Limb (tissue), 2 donors: ENCODE measurements around the gene LRSAM1.

Experiments
- DNase-seq, 2 donors: peaks; one replicate each; pipeline ENCODE4 v3.0.0-alpha.2; 2016; ENCODE audit errors: extremely low spot score in 2 of 2

LRSAM1 gene

DNA sequence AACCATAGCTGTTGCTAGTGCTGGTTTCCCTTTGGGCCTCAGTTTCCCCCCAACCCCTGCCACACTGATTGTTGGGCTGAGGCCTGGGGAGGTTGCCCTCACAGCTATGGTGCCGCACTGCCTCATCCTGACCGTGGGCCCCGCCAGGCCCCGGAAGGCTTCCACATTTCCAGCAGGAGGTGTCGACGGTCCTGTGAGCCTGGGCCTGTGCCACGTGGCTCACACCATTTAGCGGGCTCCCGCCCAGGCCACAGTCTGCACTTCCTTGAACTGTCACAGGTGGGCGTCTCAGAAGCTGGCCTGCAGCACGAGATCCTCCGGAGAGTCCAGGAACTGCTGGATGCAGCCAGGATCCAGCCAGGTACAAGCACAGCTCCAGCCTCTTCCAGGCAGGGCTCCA, 45.7 kb downstream of the LRSAM1 start:
- no peak for DNase-seq

DNA sequence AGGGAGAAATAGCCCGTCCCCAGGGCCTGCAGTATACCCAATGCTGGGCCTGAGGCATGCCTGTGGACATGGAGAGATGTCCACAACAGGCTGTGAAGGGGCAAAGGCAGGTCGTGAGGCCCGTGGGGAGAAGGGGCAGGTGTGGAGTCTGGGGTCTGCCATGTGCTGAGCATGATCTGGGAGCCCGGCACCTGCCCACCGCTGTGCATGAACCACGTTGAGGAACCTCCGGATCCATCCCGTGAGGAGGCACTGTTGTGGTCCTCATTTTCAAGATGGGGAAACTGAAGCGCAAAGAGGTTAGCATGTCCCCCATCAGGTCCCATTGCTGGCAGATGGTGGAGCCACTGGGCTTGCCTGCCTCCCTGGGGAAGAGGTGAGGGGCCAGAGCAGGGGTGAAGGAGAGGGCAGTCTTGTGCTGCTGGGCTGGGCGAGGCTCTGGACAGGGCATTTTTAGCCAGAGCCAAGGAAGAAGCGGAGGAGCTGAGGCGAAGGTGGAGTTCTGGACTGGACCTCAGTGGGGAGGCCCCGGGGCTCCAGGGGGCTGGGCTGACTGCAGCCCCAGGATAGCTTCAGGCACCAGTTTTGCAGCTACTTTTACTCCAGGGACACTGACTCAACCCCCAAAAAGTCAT, 46.5 kb downstream of the LRSAM1 start:
- no peak for DNase-seq

DNA sequence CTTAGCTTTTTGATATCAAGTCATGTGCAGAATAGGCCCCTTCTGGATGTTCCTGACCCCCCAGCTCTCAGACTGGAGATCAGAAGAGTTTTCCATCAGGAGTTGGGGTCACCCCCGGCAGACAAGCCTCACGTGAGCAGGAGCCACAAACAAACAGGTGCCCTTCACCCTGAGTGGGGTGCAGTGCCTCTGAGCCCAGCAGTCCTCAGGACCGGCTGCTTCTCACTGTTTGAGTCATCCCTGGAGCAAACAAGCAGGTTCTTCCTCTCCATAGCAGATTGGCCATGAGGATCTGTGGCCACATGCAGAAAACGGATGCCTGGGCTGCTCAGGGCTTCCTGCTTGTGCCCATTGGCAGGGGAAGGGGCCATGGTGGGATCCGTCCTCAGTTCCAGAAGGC, 47.0 kb downstream of the LRSAM1 start:
- DNase-seq = no peak

DNA sequence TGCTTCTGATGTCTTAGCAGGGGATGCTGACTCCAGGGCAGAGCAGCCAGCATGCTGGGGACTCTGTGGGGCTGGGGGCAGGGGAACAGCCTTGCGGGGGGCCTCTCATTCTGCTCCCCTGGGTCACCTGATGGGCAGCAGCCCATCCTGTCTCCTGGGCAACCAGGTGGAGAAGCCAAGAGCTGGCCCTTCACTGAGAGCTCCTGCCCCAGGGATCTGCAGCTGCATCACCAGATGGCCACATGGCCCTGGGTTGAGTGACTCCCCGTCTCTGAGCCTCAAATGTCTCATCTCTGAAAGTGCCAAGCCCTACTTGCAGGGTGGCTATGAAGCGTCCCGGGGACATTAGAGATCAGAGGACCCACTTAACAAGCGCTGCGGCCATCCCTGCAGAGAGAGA, 49.1 kb downstream of the LRSAM1 start:
- DNase-seq = no peak

DNA sequence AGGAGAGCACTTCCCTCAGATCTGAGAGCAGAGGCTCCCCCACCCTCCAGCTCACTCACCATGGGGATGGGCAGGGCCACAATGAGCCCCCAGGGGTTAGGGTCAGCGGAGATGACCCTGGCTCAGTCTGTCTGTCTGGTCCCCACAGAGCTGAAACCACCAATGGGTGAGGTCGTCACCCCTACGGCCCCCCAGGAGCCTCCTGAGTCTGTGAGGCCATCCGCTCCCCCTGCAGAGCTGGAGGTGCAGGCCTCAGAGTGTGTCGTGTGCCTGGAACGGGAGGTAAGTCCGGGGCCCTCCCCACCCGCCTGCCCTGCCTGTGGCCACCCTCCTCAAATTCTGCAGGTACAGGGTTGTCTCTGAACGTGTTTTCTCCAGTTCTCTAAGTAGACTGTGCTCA, 49.6 kb downstream of the LRSAM1 start:
- no peak for DNase-seq

DNA sequence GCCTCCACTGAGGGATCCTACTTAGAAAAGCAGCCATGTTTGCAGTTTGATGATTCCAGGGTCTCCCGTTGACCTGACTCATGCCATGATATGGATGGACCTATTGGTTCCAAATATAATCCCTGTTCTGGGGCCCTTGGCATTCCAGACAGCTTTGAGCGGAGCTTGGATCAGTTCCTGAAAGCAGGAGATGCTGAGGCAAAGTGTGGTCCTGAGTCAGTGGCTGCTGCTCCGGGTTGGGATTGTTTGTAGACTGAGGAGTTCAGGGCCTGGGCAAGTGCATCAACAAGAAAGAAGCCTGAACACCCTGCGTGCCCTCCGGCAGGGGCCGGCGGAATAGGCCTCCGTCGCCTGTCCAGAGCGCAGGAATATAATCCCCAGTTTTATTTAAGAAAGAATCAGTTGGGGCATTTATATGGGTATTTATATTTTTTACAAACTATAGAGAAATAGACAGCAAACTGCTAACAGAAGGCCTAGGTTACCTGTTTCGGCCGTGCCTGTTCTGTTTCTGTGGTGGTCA, 50.6 kb downstream of the LRSAM1 start:
- DNase-seq = no peak

DNA sequence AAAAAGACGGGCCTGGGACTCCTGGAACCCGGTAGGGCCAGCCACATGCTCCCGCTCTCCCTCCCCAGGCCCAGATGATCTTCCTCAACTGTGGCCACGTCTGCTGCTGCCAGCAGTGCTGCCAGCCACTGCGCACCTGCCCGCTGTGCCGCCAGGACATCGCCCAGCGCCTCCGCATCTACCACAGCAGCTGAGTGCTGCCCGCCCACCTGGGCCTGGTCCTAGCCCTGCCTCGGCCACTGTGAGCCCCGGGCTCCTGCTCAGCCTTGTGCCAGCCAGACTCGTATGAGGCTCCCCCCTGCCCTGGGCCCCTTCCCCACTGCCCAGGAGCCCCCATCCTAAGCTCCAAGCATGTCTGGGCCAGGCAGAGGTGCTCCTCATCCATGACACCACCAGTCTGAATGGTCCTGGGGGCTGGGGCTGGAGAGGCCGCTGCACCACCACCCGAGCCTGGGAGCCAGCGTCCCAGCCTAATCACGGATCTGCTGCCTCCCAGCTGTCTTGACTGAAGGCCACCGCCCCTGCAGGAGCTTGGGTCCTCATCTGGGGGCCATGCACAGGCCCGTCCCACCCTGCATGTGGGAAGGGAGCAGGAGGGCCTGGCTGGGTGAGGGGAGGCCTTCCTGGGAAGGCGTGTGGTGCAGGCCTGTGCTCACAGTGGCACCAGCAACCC, 51.5 kb downstream of the LRSAM1 start:
- no peak for DNase-seq

DNA sequence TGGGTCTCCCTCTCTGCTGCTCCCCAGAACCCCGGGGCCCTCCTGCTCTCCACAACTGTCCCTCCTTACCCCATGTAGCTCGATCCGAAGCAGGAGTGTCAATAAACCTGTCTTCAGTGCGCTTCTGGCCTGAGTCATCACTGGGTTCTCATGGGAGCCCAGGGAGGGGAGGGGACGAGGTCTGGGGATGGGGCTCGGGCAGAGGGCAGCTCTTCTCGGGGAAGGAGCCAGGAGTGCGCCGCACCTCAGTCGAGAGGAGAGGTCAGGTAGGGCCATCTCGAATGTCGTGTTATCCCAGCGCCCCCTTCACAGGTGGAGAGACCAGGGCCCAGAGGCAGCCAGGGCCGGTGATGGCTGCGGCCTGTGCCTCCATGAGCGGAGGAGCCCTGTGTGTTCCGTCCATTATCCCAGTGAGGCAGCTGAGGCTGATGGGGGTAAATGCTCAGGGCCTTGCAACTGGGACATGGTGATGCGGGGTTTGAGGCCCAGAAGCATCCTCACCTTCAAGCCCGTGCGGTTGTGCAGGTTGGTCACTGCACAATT, 52.1 kb downstream of the LRSAM1 start:
- no peak for DNase-seq

DNA sequence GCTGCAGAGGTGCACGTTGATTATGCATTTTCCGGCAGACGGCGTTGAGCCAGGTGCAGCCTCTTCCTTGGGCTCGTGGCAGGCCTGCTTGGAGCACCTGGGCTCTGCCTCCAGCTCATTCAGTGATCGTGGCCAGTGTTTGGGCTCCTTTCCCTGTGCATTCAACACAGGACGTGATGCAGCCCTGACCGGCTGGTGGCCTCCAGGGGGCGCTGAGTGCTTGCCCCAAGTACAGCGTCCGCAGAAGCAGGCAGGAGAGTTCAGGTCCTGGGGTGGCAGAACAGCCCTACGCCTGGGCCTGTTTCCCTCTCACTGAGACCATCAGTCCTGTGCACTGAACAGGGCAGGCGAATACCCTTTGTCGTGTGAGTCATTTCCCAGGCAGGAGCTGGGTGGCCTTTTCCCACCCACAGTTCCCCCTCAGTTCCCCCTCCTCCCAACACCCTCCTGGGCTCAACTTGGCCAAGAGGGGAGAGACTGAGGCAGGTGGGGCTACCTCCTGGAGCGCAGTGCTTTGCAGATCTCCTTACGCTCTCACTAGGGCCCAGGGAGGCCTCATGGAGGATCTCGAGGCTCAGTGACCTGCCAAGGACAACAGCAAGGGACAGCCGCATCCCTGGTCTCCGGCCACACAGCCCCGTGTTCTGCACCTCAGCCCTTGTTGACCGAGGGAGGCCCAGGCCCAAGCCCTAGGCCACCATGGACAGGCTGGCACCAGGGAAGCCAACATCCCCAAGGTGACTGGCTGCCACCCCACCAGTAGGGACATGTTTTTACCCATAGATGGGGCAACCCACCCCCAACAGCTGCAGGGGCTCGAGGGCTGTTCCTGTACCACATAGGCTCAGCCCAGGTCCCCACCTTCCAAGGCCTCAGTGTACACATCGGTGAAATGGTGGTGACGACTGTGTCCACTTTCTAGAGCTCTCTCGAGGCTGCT, 52.9 kb downstream of the LRSAM1 start:
- peak; percentile 51 to 80 for DNase-seq

DNA sequence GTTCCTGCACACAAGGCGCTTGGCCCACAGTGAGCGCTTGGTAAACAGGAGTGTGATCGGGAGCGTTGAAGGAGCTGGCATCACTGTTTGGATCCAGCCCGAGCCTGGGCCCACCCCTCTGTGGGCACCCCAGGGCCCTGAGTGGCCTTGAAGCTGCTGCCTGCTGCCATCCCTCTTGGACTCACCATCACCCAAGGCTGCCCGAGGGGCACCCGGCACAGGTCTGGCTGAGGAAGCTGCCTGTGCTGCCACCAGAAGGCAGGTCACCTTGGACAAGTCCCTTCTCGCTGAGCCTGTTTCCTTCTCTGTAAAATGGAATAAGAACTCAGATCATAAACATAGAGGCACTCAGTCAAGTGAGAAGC, 53.6 kb downstream of the LRSAM1 start:
- no peak for DNase-seq

DNA sequence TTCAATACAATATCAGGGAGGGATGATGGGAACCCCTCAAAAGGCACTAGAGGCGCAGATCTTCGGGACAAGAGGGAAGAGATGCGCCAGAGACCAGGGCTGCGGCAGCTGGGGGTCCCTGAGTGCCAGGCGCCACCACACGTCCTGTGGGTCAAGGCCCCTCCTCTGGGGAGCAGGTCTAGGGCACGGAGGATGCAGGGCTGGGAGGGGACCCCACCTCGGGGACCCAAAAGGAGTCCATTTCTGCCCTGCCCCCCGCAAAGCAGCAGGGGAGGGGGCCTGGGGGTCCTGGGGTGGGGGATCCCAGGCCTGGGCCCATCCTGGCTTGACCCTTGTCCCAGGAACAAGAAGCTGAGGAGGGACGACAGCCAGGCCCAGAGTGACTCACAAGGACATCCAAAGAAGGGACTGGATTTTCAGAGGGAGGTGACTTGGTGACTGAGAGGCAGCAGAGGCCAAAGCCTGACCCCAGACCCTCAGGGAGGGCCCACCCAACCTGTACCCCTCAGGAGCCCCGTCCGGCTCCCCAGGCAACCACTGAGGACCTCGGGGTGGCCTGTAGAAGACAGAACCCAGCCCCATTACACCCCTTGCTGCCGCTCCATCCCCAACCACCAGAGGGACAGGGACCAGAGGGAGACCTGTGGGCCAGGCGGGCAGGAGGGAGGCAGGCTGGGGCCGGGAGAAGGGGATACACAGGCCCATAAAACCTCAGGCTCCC, 54.2 kb downstream of the LRSAM1 start:
- DNase-seq = no peak

DNA sequence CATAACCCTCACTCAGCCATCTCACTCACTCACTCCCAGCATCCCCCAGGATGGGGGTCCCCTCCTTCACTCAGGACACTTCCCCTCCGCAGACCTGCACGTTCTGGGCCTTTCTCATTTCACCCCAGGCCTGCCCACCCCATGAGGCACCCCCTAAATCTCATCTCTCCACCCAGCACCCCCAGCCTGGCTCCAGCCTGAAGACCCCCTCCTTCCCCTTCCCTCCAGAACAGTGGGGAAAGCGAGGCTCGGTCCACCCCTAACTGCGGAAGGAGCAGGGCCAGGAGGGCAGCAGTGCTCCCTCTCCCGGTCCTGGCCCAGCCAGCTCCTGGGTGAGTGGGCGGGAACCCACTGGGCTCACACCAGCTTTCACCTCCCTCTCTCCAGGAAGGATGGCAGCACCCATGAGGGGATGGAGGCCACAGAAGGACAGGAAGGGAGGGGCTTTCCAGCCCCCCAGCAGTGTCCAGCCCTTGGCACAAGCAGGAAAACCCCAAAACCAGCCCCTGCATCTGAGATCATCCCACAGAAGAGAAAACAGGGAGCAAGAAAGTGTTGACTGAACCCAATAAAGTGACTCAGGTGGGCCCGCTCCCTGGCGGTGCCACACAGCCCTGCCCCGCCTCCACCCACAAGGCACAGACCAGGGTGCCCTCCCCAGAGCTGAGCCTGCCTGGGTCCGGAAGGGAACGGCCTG, 55.0 kb downstream of the LRSAM1 start:
- no peak for DNase-seq

DNA sequence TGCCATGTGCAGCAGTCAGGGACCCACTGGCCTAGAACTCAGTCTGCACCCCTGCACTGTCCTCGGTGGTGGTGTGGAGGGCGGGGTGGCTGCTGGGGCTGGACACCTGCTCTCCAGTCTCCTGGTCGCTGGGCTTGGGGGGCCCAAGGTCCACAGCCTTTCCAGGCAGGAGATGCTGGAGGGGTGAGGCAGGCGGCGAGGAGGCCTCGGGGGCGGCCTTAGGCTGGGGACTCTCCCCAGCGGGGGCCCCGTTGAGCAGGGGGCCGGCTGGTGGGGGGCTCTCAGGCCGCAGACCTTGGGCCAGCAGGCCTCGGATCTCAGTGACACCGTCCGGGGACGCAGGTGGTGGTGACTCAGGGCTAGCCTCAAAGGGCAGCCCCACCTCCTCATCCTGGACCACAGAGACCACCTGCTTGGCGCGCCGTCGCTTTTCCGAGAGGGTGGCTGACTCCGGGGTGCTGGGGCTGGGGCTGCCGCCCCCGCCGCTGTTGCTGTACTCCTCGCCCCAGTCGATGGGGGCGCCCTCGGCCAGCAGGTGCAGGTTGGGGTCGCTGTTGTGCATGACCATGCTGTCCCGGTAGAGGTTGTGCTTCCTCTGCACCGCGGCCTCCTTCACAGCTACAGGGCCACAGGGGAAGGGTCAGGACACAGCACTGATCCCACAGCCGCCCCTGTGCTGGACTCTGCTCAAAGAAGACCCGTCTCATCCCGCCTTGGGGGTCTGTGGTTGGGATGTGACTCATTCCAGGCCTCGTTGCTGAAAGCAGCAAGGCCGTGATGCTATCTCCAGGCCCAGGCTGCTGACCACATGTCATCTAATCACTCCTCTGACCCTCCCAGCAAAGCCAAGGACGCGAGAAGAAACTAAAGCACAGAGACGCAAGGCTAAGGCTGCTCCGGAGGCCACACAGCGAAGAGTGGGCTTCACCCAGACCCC, 55.8 kb downstream of the LRSAM1 start:
- no peak for DNase-seq

DNA sequence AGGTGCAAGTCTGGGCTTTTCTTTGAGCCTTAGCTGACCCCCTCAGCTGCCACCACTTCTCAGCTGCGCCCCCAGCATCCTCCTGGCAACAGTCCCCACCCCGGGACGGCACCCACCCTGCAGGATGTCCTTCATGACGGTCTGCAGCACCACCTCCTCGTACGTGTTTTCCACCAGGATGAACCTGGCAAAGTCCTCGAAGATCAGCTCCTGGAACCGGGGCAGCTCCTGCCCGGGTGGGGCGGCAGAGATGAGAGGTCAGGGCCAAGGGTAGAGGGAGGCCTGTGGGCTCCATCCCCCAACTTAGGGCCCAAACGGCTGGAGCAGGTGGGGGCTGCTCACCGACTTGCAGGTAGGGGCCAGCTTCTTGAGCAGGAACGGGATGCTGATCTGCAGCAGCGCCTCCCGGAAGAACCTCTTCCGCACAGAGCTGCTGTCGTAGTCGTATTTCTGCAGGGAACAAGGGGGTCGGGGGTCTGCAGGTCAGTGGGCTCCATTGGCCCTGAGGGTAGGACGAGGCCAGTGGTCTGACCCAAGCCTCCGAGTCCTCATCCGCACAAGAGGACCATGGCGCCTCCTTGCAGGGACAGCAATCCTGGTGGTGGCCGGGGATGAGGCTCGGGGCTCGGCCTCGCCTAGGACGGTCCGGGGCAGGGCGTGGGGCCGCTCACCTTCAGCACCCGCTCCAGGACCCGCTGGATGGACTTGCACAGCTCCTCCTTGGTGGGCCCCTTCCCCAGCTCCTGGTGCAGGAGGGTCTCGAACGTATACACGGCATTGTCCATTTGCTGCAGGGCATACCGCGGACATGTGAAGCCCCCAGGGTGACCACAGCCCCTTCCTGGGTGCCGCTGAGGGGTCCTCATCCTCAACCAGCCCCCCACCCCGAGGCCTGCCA, 56.7 kb downstream of the LRSAM1 start:
- no peak for DNase-seq

DNA sequence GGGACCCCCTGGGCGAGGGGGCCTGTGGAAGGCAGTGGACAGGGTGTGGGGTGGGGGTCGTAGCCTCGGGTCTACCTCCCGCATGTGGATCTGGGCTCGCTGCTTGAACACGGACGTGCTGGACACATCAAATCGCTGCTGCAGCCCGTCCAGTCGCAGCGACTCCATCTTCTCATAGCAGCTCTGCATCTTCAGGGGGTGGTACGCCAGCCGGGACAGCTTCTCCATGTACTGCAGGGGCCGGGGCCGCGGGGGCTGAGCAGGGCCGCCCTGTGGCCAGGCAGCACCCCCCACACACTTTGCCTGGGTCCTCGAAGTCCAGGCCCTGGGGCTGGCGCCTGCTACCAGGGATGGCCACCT, 57.6 kb downstream of the LRSAM1 start:
- DNase-seq = no peak

DNA sequence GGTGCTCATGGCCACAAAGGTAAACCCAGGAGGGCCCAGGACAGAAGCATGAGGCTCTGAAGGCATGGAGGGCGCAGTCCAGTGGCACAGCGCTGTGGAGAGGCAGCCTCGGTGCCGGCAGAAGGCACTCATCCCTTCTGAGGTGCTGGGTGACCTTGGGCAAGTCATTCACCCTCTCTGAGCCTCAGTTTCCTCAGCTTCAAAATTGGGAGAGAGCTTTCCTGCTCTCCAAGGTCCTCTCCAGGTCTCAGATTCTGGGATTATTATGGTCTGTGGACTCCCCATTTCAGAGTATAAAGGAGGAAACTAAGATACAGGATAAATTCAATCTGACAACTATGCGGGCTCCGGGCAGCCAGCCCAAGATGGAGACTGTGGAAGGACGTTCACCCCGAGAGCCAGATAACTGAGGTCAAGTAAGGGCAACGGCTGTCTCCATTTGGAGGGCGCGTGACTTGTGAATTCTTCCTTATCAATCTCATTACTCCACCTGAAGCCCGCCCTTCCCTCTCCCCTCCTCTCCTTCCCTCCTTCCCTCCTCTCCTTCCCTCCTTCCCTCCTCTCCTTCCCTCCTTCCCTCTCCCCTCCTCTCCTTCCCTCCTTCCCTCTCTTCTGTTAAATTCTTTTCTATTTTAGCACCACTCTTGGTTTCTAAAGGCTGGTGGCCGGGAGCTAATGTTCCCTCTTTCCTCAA, 58.1 kb downstream of the LRSAM1 start:
- DNase-seq = no peak

DNA sequence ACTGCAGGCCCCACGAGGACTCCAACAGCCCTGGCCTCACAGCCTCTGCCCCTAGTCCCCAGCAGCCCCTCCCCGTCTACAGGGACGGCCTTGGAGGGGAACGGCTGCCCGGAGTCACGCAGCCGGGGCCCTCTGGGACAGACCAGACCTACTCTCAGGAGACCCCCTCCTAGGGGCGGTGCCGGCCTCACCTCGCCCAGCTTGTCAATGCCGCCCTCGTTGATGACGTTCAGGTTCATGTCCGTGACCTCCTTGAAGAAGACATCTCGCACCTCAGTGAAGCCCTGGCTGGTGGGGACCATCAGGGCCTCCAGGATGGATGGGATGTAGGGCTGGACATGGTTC, 58.6 kb downstream of the LRSAM1 start:
- no peak for DNase-seq

DNA sequence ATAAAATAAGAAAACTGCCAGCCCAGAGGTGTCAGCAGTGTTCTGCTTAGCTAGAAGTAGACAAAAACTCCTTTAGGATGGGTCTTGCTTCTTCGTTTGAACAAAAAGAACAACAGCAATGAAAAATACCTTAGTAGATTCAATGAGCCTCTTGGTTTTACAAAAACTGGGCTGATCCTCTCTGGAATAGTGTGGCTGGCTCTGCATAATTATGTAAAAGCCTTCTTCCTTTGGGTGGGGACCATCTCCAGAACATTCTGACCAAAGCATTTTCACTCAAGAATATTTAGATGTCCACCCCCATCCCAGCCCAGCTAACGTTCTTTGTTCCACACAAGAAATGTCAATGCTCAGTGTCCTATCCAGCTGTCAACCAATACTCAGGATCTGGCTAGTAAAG, 63.2 kb downstream of the LRSAM1 start:
- no peak for DNase-seq
